CMK (cell line): ENCODE measurements around the gene B3GNT8.
"Not testable (repeated sequence)": the region's sequence is repeated elsewhere in the genome, so short reads cannot be mapped to it uniquely, and the experiment has no call there.

Experiments used
- DNase-seq: peaks from one replicate; pipeline ENCODE4 v3.0.0-alpha.2; 2010; ENCODE audit warnings: low read depth

B3GNT8 gene, protein sequence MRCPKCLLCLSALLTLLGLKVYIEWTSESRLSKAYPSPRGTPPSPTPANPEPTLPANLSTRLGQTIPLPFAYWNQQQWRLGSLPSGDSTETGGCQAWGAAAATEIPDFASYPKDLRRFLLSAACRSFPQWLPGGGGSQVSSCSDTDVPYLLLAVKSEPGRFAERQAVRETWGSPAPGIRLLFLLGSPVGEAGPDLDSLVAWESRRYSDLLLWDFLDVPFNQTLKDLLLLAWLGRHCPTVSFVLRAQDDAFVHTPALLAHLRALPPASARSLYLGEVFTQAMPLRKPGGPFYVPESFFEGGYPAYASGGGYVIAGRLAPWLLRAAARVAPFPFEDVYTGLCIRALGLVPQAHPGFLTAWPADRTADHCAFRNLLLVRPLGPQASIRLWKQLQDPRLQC

DNA sequence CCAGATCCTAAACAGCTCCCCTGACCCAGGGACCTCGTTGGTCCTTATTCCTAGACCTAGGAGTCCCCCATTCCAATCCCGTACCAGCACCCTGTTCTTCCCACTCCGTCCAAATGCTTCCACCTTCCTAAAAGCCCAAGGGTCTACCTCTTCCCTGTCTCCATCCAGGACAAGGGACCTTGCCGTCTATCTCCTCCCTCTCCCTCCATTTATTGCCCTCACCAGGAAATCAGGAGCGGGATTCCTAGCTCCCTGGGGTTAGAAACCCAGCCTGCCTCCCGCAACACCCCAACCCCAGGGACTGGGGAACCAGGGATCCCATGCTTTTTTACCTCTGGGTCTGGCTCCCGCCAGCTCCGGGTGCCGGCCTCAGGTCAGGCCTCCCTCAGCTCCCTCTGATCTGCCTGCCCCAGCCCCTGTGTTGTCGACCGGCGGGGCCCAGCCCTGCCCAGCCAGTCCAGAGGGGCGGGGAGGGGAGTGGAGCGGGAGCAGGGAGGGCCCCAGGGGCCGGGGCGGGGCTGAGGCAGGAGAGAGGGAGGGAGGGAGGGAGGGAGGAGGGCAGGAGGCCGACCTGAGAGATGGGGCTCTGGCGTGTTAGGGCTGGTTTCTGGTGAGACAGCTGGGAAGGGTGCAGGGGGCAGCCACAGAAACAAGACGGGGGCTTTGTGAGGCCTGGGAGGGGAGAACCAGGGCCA, at the start of gene B3GNT8:
TSS of gene B3GNT8 (minus strand) at position 423 of the 695 bp plus-strand sequence. CDS start 596 bp downstream, outside the sequence.
- no peak for DNase-seq

DNA sequence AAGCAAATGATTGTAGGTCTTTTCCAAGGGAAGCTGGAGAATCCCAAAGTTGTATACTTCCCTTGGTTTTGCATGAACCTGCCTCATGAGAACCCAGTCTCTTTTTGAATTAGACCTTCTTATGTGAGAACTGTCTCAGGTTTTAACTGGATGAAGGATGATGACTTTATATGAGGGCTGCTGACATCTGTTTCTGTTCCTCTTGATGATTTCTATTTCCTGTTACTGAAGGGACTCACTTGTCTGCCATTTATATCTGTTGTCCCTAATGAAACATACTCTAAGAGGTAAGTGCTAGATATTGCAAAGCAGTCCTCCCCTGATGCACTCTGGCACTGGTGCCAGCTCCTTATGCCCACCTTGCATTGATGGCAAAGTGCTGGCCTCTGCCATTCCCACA, 49.4 kb upstream of the B3GNT8 start:
- DNase-seq, result no peak

DNA sequence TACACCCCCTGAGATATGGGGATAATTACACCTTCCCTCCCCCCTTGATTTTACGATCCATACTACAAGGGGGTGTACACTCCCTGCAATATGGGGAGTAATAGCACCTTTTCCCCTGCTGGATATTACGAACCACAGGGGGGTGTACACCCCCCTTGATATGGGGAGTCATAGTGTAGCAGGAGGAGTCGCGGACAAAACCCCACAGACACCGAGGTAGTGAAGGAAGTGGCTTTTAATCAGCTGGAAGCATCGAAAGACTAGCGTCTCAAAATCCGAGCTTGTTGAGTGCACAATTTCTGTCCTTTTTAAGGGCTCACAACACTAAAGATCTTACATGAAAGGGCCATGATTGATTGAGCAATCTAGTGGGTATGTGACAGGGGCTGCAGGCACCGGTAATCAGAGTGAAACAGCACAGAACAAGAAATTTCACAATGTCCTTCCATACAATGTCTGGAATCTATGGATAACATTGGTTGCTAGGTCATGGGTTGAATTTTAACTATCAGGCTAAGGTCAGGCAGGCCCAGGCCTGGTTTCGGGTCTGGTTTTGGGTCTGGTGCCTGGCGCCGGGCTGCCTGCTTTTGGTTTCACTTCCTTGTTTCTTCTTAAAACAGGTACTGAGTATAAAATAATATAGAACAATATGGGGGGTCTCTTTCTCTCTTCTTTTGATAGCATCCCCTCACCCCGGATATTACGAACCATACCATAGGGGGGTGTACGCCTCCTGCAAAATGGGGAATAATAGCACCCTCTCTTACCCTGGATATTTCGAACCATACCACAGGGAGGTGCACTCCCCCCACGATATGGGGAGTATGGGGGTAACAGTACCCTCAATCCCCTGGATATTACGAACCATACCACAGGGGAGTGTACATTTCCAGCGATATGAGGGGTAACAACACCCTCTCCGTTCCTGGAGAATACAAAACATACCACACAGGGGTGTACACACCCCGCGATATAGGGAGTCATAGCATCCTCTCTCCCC, 36.4 kb upstream of the B3GNT8 start:
- DNase-seq, result not testable (repeated sequence)

DNA sequence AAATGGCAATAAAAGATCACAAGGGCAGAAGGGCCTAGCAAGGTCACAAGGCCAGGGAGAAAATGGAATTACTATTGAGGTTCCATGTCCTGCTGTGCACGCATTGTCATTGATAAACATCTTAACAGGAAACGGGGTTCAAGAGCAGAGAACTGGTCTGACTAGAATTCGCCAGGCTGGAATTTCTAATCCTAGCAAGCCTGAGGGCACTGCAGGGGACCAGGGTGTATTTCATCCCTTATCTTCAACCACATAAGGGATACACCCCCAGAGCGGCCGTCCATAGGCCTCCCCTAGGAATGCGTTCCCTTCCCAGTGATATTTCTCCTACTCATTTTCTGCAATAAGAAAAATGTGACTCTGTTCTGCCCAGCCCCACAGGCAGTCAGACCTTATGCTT, 35.3 kb upstream of the B3GNT8 start:
- no peak for DNase-seq

DNA sequence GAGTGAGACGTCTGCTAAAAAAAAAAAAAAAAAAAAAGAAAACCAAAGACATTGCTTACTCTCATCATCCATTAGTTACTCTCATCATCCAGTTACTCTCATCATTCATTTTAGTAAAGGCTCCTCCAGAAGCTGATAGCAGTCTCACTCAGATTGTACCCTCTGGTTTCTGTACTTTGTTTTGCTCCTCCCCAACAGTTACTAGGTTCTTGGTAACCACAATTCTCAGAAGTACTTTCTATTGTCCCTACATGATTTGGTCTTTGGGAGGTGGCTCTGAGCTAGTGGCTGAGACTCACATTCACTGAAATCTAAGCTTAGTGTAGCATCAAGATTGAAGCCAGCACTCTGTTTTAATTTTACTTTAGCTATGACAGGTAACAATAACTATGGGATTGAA, 30.1 kb upstream of the B3GNT8 start:
- DNase-seq, result no peak

DNA sequence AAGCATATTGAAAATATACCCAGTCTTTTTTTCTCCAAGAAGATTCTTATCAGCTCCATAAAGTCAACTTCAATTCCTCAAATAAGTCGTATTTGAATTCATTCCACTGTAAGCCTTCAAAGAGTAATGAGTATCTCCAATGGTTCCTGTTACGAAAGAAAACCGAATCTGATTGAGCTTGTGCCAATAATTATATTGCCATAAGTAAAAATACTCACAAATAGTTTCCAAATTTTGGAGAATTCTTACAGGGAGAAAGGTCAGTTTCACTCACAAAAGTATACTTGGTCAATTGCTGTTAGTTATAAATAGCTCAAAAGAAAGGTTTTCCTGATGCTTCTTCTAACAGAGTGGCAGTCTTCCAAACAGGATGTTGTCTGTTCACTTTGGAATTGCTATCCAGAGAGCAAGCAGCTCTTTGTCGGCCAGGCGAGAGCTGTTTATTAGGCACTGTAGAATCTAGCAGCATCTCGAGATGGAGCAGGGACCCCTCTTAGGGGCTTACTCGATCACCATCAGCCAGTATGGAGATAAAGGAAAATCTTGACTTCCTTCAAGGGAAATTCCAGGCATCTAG, 29.3 kb upstream of the B3GNT8 start:
- no peak for DNase-seq

DNA sequence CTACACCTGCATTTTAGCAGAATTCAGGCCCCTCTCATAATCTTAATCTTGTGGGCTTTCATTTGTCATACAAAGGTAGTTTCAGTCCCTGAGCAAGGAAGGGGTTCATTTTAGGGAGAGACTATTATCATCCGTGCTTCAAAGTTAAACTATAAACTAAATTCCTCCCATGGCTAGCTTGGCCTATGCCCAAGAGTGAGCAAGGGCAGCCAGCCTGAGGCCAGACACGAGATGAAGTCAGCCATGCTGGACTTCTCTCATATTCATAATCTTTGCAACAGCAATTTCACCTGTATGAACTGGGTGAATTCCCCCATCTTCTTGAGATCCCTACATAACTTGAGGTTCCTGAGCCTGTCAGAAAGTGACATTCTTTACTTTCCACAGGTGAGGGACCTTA, 28.8 kb upstream of the B3GNT8 start:
- DNase-seq, result no peak

DNA sequence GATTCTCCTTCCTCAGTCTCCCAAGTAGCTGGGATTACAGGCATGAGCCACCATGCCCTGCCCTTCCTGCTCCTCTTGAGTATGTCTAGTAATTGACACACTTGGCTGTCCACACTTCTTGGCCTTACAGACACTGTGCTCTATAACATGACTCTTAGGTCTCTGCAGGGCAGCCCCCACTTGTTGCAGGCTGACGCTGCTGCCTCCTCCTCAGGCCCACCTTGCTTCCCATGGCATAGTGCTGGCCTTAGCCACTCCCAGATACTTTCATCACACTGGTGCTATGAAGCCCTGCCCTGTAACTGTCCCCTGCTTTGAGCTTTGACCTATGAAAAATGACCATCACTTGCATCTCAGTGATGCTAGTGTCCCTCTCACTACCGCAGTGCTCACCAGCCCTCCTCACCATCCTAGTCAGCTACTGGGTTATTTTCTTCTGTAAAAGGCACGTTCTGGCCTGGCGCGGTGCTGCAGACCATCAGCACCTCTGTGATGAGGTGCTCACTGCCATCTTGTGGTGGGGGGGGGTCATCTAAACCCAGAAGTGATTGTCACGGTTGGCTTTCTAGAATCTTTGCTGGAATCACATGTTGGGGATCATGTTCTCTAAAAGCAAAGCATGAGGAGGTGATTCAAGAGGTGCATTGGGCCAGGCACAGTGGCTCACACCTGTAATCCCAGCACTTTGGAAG, 25.6 kb upstream of the B3GNT8 start:
- DNase-seq, result no peak

DNA sequence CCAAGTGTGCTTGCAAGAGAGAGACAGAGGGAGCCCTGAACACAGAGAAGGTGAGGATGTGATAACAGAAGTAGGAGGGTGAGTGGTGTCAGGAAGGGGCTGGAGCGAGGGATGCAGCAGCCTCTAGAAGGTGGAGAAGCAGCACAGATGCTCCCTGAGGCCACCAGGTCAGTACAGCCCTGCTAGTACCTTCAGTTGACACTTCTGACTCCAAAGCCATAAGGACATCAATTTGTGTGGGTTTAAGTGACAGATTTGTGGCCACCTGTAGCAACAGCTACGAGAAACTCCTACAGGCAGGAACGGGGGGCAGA, 22.6 kb upstream of the B3GNT8 start:
- no peak for DNase-seq

DNA sequence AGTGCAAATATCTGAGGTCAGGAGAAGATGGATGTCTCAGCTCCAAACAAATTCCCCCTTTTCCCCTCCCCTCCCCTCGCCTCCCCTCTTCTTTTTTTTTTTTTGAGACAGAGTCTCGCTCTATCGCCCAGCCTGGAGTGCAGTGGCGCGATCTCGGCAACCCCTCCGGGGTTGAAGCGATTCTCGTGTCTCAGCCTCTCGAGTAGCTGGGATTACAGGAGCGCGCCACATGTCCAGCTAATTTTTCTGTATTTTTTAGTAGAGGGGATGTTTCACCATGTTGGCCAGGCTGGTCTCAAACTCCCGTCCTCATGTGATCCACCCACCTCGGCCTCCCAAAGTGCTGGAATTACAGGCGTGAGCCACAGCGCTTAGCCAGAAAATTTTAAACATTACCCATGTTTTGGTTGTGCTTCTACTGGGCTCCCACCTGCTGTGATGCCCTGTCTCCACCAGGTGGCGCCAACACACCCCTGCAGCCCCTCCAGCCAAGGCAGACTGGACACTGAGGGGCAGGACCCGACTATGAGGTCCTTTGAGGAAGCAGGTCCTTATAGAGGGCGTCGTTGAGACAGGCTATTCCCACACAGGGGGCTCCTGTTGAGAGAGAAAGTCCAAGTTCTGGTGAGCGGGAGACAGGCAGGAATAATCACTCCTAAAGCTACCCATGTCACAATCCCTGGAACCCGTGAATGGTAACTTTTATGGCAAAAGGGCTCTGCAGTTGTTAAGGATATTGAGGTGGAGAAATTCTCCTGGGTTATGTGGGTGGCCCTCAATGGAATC, 22.1 kb upstream of the B3GNT8 start:
- peak; percentile 64 for DNase-seq

DNA sequence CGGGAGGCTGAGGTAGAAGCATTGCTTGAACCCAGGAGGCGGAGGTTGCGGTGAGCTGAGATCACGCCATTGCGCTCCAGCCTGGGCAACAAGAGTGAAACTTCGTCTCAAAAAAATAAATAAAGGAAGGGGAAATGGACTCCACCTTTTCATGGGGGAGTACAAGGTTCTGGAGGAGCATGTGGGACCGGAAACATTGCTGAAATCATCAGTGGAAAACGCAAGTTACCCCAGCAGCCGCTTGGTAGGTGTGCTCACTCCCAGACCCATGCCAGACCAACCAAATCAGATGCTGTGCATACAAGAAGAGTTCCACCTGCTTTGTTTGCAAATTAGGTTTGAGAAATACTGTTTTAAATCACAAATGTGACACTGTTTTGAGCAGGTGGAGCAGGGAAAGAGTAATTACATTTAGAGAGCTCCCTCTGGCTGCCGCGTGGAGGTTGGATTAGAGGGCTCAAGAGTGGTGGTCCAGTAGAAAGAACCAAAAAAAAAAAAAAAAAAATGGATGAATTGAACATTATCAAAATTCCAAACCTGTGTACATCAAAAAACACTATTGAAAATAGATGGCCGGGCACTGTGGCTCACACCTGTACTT, 20.7 kb upstream of the B3GNT8 start:
- no peak for DNase-seq

DNA sequence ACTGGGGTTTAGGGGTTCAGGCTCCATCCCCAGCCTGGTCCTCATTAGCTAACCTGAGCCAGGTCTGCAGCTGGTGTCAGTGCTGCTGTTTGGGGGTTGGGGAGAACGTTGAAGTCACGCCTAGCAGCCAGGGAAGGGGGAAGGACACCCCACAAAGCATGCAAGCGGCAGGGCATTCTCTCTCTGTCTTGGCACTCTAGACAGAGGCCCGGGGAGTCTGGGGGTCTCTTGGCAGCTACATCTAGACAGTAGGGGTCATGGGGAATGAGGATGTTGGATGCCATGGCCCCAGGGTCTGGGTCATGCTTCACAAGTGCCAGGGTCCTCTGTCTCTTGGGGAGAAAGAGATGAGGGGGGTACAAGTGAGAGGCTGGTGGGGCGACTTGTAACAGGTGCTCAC, 18.4 kb upstream of the B3GNT8 start:
- no peak for DNase-seq

DNA sequence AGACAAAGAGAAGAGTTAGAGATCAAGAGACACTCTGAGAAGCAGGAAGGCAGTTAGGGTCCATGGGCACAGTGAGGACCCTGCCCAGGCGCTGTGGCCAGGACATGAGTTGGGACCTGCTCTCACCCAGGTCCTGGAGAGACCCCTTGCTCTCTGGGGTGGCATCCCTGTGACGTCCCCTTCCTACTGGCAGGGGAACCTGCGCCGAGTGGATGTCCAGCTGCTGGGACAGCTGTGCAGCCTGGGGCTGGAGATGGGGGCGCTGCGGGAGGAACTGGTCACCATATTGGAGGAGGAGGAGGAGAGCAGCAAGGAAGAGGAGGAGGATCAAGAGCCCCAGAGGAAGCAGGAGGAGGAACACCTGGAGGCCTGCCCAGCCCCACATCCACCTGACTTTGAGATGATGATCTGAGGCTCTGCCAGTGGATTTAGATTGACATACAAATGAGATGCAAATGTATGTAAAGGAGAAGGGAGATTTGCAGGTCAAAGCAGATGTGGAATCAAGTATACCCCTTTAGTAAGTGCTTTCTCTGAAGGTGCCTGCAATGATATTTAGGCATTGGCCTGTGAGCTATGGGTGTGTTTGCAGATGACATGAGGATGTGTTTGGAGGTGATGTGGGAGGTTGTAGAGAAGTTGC, 16.8 kb upstream of the B3GNT8 start:
- DNase-seq, result no peak

DNA sequence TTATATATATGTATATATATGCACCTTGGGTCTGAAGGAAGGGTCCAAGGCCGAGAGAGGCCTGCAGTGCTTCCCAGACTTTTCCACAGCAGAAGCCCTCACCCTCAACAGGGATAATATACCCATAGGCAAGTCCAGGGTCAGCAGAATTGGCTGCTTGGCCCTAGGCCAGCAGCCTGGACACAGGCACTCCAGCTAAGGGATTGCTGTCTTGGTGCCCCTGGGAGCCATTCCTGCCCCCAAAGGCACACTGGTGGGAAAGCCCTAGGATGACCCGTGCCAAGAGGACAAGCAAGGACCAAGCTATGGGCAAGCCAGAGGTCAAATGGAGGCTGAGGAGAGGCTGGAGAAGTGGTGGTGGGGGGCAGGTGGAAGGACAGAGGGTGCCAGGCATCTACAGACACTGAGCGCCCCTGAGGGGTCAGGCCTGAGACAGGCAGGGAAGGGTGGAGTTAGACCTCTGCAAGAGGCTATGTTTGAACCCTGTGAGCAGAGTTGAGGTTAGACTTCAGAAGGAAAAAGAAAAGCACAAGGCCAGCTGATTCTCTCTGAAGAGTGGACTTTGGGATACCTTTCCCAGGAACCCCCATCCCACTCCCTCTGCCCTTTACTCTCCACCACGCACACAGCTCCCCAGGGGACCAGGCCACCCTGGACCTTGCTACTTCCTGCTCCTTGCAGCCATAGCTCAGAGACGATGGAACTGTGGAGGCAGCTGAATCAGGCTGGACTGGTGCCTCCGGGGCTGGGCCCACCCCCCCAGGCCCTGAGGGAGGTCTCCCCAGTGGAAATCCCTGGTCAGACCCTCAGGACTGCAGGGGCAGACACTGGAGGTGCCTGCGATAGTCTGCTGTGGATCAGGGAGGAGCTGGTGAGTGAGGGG, 15.5 kb upstream of the B3GNT8 start, which contains the start of gene ERICH4:
TSS of gene ERICH4 (plus strand) at position 684 of the 883 bp plus-strand sequence. CDS start at position 698, 14 bp downstream.
- no peak for DNase-seq

DNA sequence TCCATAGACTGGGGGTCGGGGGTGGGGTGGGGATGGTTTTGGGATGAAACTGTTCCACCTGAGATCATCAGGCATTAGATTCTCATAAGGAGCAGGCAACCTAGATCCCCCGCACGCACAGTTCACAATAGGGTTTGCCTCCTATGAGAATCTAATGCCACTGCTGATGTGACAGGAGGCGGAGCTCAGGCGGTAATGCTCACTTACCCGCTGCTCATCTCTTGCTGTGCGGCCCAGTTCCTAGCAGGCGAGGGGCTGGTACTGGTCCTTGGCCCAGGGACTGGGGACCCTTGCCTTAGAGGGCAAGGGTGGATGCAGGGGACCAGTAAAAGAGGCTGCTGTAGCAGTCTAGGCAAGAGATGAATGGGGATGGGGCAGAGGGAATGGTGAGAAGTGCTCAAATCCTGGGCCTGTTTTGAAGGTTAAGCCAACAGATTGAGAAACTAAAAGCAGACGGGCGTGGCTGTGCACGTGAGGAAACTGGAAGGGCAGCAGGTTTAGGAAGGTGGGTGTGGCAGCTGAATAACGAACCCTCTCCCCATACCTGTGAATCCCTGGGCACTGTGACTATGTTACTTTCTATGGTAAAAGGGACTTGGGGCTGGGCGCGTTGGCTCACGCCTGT, 14.3 kb upstream of the B3GNT8 start:
- no peak for DNase-seq

DNA sequence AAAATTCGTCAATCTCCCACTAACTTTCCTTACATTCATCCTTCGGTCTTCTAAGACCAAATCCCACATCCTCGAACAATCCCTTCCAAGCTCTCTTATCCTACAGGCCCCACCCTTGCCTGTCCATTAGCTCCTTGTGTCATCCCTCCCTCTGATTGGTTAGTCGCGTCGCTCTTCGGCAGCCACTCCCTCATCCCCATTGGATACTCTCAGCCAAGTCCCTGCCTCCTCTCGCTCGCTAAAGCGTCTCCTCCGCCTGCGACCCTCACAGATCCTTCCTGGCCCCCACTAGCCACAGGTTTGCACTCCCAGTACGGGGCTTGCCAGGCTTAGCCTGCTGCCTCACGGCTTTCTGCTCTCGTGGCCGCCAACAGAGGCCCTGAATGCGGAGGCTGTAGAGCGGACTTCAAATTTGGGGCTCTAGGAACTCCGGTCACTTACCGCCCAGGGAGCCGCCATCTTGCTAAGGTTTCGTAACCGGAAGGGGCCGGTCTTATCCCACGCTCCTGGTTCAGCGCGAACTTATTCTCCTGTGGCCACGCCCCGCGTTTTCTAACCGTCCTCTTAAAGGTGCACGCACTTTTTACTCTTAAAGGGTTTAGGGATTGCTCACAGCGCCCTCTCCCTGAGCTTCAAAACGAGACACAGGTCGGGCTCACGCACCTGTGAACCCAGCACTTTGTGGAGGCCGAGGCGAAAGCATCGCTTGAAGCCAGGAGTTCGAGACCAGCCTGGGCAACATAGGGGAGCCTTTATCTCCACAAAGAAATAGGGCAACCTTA, 12.5 kb upstream of the B3GNT8 start, which contains the start of gene DMAC2:
TSS of gene DMAC2 (minus strand) at position 472 of the 782 bp plus-strand sequence. CDS start at position 459, 13 bp downstream.
- DNase-seq, result peak; percentile 94

DNA sequence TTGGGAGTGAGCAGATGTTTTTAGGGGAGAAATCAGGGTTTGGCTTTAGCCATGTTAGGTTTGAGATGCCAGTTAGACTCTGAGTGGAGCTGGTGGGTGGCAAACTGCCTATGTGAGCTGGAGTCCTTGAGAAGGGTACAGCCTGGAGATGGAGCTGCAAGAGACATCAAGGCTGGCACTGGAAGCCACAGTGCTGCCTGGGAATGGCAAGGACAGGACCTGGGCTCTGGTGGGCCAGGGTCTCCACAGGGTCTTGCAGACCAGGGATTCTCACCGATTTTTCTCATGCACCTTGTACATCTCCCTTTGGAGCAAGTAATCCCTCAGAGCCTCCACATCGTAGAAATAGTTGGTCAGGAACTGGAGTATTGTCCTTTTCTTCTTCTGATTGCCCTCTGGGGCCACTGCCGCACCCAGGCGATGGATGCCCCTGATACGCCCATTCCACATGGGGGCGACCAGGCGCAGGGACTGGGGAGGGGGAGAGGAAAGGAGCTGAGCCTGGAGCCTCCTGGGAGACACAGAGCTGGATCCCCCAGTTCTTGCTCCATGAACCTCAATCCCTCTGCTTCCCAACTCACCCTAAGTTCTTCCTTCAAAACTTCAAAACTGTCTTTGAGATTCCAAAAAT, 10.9 kb upstream of the B3GNT8 start:
- DNase-seq, result no peak
